ENCODE measurements around the gene PWWP2A.
"Not testable (repeated sequence)": the region's sequence is repeated elsewhere in the genome, so short reads cannot be mapped to it uniquely, and the experiment has no call there.

The PWWP2A gene

DNA sequence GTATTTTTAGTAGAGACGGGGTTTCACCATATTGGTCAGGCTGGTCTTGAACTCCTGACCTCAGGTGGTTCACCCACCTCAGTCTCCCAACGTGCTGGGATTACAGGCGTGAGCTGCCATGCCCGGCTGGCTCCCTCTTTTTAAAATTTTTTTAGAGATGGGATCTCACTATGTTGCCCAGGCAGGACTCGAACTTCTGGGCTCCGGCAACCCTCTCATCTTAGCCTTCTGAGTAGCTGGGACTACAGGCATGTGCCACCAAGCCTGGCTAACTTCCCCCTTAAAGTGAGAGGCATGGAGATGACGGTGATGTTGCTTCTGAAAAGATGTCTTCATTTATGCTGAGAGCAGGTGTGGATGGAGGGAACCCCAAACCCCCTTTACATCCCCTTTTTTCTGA lies 43.7 kb upstream of the PWWP2A start:
- no peak for DNase-seq (ENCODE audit: low read depth)
- in situ Hi-C loops (cut with HindIII; ENCODE audit: low sequenced_read_pairs) = no loop called here
- no peak overlapping the region for H3K4me3 ChIP-seq (ENCODE audit: low read depth, low read length)
- no peak for TF ChIP-seq CTCF (IDR thresholded peaks at IDR 0.05; ENCODE audit: low read depth, low read length, missing control alignments)

DNA sequence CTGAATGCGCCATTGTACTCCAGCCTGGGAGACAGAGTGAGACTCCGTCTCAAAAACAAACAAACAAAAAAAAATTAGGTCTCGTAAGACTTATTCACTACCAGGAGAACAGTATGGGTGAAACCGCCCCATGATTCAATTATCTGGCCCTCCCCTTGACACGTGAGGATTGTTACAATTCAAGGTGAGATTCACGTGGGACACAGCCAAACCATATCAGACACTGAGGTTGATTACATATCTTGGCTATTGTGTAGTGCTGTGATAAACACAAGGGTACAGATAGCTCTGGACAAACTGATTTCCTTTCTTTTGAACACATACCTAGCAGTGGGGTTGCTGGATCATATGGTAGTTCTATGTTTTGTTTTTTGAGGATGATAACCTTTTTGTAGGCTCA lies 42.4 kb upstream of the PWWP2A start:
- H3K4me3 ChIP-seq (ENCODE audit: low read depth, low read length) = no peak overlapping the region
- DNase-seq (ENCODE audit: low read depth) = no peak
- in situ Hi-C loops (cut with HindIII; ENCODE audit: low sequenced_read_pairs) = no loop called here
- no peak for TF ChIP-seq CTCF (IDR thresholded peaks at IDR 0.05; ENCODE audit: low read depth, low read length, missing control alignments)

- in situ Hi-C loops (cut with HindIII; ENCODE audit: low sequenced_read_pairs) = not testable (repeated sequence)
Measured at GRCh38 chr5:160160875-160161274, 41.6 kb upstream of the PWWP2A start.

DNA sequence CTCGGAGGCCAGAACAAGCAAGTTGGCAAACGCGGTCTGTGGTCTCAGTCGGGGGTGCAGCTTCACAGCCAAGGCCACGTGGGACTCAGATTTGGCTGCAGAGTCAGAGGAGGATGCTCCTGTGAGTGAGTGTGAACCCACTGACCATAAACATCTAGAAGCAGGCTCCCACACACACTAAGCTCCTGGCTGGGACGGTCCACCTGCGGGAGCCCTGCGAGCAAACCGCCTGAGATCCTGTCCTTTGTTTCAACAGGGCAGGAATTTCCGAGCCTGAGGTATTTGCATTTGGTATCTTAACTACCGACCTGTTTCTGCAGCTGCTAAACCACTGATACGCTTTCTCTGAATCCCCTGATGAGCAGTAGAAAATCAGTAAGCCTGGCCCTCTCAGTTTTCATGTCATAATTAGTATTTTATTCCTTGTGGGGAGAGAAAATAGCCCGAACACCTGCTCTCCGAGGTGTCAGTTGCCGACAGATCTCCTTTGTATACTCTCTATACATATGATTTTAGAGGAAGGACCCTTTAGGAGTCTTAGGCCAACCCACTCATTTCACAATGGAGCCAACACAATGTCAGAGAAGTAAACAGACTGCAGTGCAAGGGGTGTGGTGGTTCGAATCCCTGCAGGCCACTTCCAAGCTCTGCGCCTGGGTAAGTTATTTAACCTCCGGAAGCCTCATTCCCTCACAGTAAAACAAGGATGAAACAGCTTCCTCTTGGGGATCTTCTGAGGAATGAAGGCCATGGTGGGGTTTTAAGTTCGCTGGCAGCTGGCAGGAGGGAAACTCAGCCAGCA lies 40.9 kb upstream of the PWWP2A start:
- no peak overlapping the region for H3K4me3 ChIP-seq (ENCODE audit: low read depth, low read length)
- DNase-seq (ENCODE audit: low read depth) = peak; percentile 87
- no peak for TF ChIP-seq CTCF (IDR thresholded peaks at IDR 0.05; ENCODE audit: low read depth, low read length, missing control alignments)
- in situ Hi-C loops (cut with HindIII; ENCODE audit: low sequenced_read_pairs) = no loop called here

More at GRCh38 chr5:160160875-160161274, 41.6 kb upstream of the PWWP2A start:
- not testable (repeated sequence) for DNase-seq (ENCODE audit: low read depth); H3K4me3 ChIP-seq (ENCODE audit: low read depth, low read length)

- no peak for TF ChIP-seq CTCF (IDR thresholded peaks at IDR 0.05; ENCODE audit: low read depth, low read length, missing control alignments)
- no peak overlapping the region for H3K4me3 ChIP-seq (ENCODE audit: low read depth, low read length)
- in situ Hi-C loops (cut with HindIII; ENCODE audit: low sequenced_read_pairs) = no loop called here
Measured at GRCh38 chr5:160158087-160158486, 38.8 kb upstream of the PWWP2A start.

DNA sequence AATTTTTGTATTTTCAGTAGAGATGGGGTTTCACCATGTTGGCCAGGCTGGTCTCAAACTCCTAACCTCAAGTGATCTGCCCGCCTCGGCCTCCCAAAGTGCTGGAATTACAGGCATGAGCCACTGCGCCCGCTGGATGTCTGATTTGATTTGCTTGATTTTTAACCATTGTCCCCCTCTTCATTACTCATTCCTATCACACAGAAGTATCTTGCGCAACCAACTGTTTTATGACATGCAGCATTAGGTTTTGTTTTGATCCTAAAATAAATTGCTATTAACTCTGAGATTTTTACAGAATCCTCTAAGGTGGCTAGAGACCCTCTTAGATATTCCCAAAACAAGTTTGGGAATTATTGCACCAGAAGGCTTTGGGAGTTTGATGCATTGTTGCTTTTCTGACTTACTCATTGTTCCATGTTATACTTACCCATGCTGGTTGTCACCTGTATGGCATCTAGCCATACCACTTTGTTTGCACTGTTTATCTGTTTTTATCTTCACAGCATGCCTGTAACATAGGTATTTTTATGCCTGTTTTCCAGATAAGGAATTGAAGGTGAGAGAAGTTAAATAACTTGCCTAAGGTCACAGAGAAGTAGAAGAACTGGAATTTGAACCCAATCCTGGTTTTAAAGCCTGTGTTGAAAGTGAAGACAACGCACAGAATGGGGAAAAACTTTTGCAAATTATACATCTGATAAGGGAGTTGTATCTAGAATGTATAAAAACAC lies 35.9 kb upstream of the PWWP2A start:
- in situ Hi-C loops (cut with HindIII; ENCODE audit: low sequenced_read_pairs) = no loop called here
- peak; percentile 40 for DNase-seq (ENCODE audit: low read depth)
- TF ChIP-seq CTCF (IDR thresholded peaks at IDR 0.05; ENCODE audit: low read depth, low read length, missing control alignments) = no peak
- H3K4me3 ChIP-seq (ENCODE audit: low read depth, low read length) = no peak overlapping the region

More at GRCh38 chr5:160158087-160158486, 38.8 kb upstream of the PWWP2A start:
- no peak for DNase-seq (ENCODE audit: low read depth)

DNA sequence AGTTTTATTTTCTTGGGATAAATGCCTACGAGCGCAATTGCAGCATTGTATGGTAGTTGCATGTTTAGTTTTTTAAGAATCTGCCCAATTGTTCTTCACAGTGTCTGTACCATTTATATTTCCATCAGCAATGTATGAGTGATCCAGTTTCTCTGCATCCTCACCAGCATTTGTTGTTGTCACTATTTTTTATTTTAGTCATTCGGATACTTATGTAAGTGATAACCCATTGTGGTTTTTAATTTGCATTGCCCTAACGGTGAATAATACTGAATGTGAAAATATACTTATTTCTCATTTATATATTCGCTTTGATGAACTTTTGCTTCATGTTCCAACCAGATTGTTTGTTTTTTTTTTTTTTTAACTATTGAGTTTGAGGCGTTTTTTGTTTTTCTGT lies 33.7 kb upstream of the PWWP2A start:
- no peak overlapping the region for H3K4me3 ChIP-seq (ENCODE audit: low read depth, low read length)
- DNase-seq (ENCODE audit: low read depth) = no peak
- no peak for TF ChIP-seq CTCF (IDR thresholded peaks at IDR 0.05; ENCODE audit: low read depth, low read length, missing control alignments)
- in situ Hi-C loops (cut with HindIII; ENCODE audit: low sequenced_read_pairs) = no loop called here

Measured in astrocyte of the cerebellum (primary cell).